OCI-LY7 (cell line): ENCODE data around the gene HDAC9. TPM values are rescaled to one million over a fixed set of nuclear protein-coding genes. Genes with fewer than 3 reads are reported as not detected.

Experiments used
- BruUV-seq: library from RNA; stranded (reverse); fragments of 400-500 nt; replicated peaks from 2 replicates; lab custom pipeline; 2021; lab: Mats Ljungman, UMichigan
- CTCF ChIA-PET: fragments of 300-600 bp; sonication (Branson Sonifier 250); formaldehyde crosslinking; loops from one replicate; lab custom pipeline; 2022; ENCODE audit warnings: antibody characterized with exemption; ENCODE audit not compliant: unreplicated experiment; lab: Charles Lee
- POLR2A ChIA-PET: fragments of 300-600 bp; sonication (Branson Sonifier 250); formaldehyde crosslinking; loops from one replicate; lab custom pipeline; 2022; ENCODE audit warnings: antibody characterized with exemption; lab: Charles Lee
- DNase-seq: peaks from one replicate; pipeline ENCODE4 v3.0.0-alpha.2; 2015; ENCODE audit warnings: low spot score
- H2AFZ ChIP-seq: fragments of 200-600 bp; sonication (generic), shearing (Covaris generic); 2 replicates; pipeline ENCODE4 v1.6.1; 2014; ENCODE audit warnings: mild to moderate bottlenecking, antibody characterized with exemption, low read length, moderate library complexity
- H3K27ac ChIP-seq: fragments of 200-600 bp; sonication (generic); 2 replicates; pipeline ENCODE4 v1.5.1; 2014; ENCODE audit warnings: mixed run types, low read depth, mild to moderate bottlenecking, moderate library complexity, low read length, inconsistent platforms; ENCODE audit not compliant: poor library complexity, severe bottlenecking
- H3K36me3 ChIP-seq: fragments of 200-600 bp; sonication (generic); 2 replicates; pipeline ENCODE4 v1.6.1; 2014; ENCODE audit warnings: mild to moderate bottlenecking, antibody characterized with exemption, low read length, moderate library complexity, mixed read lengths; ENCODE audit not compliant: insufficient read depth
- H3K4me1 ChIP-seq: fragments of 200-600 bp; sonication (generic); 2 replicates; pipeline ENCODE4 v1.5.1; 2014; ENCODE audit warnings: mild to moderate bottlenecking, low read length; ENCODE audit not compliant: insufficient read depth, poor library complexity, severe bottlenecking
- H3K4me2 ChIP-seq: fragments of 200-600 bp; sonication (generic); 2 replicates; pipeline ENCODE4 v1.6.1; 2014; ENCODE audit warnings: mild to moderate bottlenecking, low read length
- H3K4me3 ChIP-seq: fragments of 200-600 bp; sonication (generic); 2 replicates; pipeline ENCODE4 v1.5.1; 2014; ENCODE audit warnings: mild to moderate bottlenecking, low read depth, low read length; ENCODE audit not compliant: poor library complexity, severe bottlenecking
- H3K79me2 ChIP-seq: fragments of 200-600 bp; sonication (generic); 2 replicates; pipeline ENCODE4 v1.6.1; 2016; ENCODE audit warnings: low read depth, mild to moderate bottlenecking, low read length, moderate library complexity, mixed read lengths; ENCODE audit not compliant: insufficient read depth
- H3K9me2 ChIP-seq: fragments of 200-600 bp; sonication (generic); 2 replicates; pipeline ENCODE4 v1.6.1; 2016; ENCODE audit warnings: mild to moderate bottlenecking, low read length, mixed read lengths; ENCODE audit not compliant: insufficient read depth
- H3K9me3 ChIP-seq: fragments of 200-600 bp; sonication (generic); 2 replicates; pipeline ENCODE4 v1.6.1; 2014; ENCODE audit warnings: mild to moderate bottlenecking, mixed run types, low read length, mixed read lengths
- H4K20me1 ChIP-seq: fragments of 200-600 bp; sonication (generic); 2 replicates; pipeline ENCODE4 v1.6.1; 2014; ENCODE audit warnings: mild to moderate bottlenecking, antibody characterized with exemption, low read length, moderate library complexity, mixed read lengths; ENCODE audit not compliant: insufficient read depth
- EZH2phosphoT487 ChIP-seq: fragments of 200-600 bp; sonication (generic); IDR thresholded peaks from 2 replicates; pipeline ENCODE4 v1.6.1; 2018; ENCODE audit warnings: low read depth, borderline replicate concordance, mild to moderate bottlenecking, mixed run types, antibody characterized with exemption, low read length, moderate library complexity, mixed read lengths
- intact Hi-C: fragments of 100-400 bp; cut with micrococcal nuclease; formaldehyde crosslinking; loops from one replicate; pipeline ENCODE4 v1.10.0; 2022; ENCODE audit not compliant: unreplicated experiment
- total RNA-seq, 2 experiments: library from RNA; depleted of rRNA in 1 of 2; stranded (reverse); fragments of >200 nt in 1 of 2; shearing (Covaris generic) in 1 of 2; gene quantifications; 2 replicates each; pipeline ENCODE4 v1.2.3, GENCODE V29; 2014 to 2022
- TF ChIP-seq, protein P1 (sequence below): fragments of 200-600 bp; sonication (generic); conservative IDR thresholded peaks from 2 replicates; pipeline ENCODE4 v1.5.1; 2014; ENCODE audit warnings: mild to moderate bottlenecking, antibody characterized with exemption, low read length, moderate library complexity, mixed read lengths

Gene HDAC9
- total RNA-seq, 2 experiments from 2014 or later, result 58.8 to 91.7 TPM

DNA sequence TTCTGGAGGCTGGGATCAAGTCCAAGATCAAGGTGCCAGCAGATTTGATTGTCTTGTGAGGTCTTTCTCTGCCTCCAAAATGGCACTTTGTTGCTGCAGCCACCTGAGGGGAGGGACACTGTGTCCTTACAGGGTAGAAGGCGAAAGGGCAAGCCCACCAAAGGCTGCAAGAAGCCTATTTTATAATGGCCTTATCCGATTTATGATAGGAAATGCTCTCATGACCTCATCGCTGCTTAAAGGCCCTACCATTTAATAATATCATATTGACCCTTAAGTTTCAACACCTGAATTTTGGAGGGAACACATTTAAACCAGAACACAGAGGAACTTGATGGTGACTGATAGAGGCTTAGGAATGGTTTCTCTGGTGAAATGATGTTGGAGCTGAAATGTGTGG, 325.4 kb downstream of the HDAC9 start:
- intact Hi-C loops, result no loop called here
- Histone ChIP-seq H3K9me3 (no peaks in the 10 kb centered on the region), H2AFZ (no peak overlapping the region), H3K36me3 (no peaks in the 10 kb centered on the region), H4K20me1 (no peaks in the 10 kb centered on the region), H3K4me3 (no peak overlapping the region), H3K27ac (no peak overlapping the region), H3K79me2 (no peaks in the 10 kb centered on the region), H3K9me2 (no peaks in the 10 kb centered on the region), H3K4me1 (no peaks in the 10 kb centered on the region), H3K4me2 (no peak overlapping the region)
- ChIA-PET CTCF (no interaction called here), POLR2A (no interaction called here)
- no peak for TF ChIP-seq EZH2phosphoT487
- TF ChIP-seq, protein P1, sequence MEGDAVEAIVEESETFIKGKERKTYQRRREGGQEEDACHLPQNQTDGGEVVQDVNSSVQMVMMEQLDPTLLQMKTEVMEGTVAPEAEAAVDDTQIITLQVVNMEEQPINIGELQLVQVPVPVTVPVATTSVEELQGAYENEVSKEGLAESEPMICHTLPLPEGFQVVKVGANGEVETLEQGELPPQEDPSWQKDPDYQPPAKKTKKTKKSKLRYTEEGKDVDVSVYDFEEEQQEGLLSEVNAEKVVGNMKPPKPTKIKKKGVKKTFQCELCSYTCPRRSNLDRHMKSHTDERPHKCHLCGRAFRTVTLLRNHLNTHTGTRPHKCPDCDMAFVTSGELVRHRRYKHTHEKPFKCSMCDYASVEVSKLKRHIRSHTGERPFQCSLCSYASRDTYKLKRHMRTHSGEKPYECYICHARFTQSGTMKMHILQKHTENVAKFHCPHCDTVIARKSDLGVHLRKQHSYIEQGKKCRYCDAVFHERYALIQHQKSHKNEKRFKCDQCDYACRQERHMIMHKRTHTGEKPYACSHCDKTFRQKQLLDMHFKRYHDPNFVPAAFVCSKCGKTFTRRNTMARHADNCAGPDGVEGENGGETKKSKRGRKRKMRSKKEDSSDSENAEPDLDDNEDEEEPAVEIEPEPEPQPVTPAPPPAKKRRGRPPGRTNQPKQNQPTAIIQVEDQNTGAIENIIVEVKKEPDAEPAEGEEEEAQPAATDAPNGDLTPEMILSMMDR, result no peak
- no peak for DNase-seq
- no TSS peak for BruUV-seq

DNA sequence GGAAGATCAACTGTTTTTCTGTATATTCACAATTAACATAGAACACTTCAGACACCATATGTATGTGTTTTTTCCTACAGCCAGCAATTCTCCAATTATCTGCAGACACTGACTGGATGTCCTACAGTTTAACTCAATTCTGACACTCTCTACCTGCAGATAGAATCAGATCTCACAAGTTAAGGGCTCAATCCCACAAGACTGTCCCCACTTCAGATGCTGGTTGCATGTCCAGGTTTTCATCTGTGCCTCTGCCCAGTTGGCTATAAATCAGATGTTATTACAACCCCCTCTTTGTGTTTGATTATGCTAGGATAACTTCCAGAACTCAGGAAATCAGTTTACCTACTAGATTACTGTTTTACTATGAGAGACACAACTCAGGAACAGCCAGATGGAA, 326.0 kb downstream of the HDAC9 start:
- no peaks in the 10 kb centered on the region for H3K9me3 ChIP-seq
- no peak overlapping the region for H3K4me2 ChIP-seq
- H3K36me3 ChIP-seq, result no peaks in the 10 kb centered on the region
- H3K79me2 ChIP-seq, result no peaks in the 10 kb centered on the region
- DNase-seq, result no peak
- no TSS peak for BruUV-seq
- H3K4me3 ChIP-seq, result no peak overlapping the region
- H3K9me2 ChIP-seq, result no peaks in the 10 kb centered on the region
- CTCF ChIA-PET, result no interaction called here
- TF ChIP-seq, protein P1, result no peak
- no peak for TF ChIP-seq EZH2phosphoT487
- POLR2A ChIA-PET, result no interaction called here
- no peaks in the 10 kb centered on the region for H4K20me1 ChIP-seq
- no peak overlapping the region for H2AFZ ChIP-seq
- intact Hi-C loops, result no loop called here
- H3K27ac ChIP-seq, result no peak overlapping the region
- H3K4me1 ChIP-seq, result no peaks in the 10 kb centered on the region

DNA sequence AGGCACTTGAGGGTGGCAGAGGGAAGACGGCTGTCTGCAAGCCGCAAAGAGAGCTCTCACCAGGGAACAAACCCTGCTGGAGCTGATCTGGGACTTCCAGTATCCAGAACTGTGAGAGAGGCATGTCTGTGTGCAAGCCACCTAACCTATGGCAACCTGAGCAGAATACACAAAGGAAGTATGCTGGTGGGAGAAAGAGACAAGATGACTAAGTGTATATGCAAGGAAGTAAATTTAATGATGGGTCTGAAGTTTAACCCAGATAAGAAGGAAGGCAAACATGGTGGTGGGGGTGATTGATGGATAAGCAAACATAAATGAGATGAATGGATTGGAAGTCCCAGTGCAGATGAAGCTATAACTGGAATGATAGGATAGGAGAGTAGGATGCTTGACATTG, 328.6 kb downstream of the HDAC9 start:
- H4K20me1 ChIP-seq, result no peaks in the 10 kb centered on the region
- TF ChIP-seq, protein P1, result no peak
- TF ChIP-seq EZH2phosphoT487, result no peak
- H3K4me3 ChIP-seq, result no peak overlapping the region
- H3K9me3 ChIP-seq, result no peaks in the 10 kb centered on the region
- ChIA-PET CTCF (no interaction called here), POLR2A (no interaction called here)
- no peaks in the 10 kb centered on the region for H3K9me2 ChIP-seq
- no peak overlapping the region for H3K4me2 ChIP-seq
- H3K4me1 ChIP-seq, result no peaks in the 10 kb centered on the region
- no peak overlapping the region for H2AFZ ChIP-seq
- H3K27ac ChIP-seq, result no peak overlapping the region
- no peak for DNase-seq
- H3K36me3 ChIP-seq, result no peaks in the 10 kb centered on the region
- intact Hi-C loops, result no loop called here
- no peaks in the 10 kb centered on the region for H3K79me2 ChIP-seq
- no TSS peak for BruUV-seq
